Measurements from ENCODE around the gene HJV. TPM values are rescaled to one million over a fixed set of nuclear protein-coding genes. Genes with fewer than 3 reads are reported as not detected.
"Not testable (repeated sequence)": the region's sequence is repeated elsewhere in the genome, so short reads cannot be mapped to it uniquely, and the experiment has no call there.

HJV gene
- total RNA-seq, 2 experiments from 2014 or later = not detected

GRCh38 chr1:146032631-146033219 is 11.2 kb upstream of the HJV start:
- Mint-ChIP-seq H3K36me3 (peaks cover 4% of the 10 kb centered on the region), H3K4me3 (no peak overlapping the region), H3K27me3 (peaks cover 16% of the 10 kb centered on the region), H3K4me1 (peaks cover 26% of the 10 kb centered on the region), H3K9me3 (peaks cover 3% of the 10 kb centered on the region), H3K27ac (no peak overlapping the region)
- no peak for DNase-seq

DNA sequence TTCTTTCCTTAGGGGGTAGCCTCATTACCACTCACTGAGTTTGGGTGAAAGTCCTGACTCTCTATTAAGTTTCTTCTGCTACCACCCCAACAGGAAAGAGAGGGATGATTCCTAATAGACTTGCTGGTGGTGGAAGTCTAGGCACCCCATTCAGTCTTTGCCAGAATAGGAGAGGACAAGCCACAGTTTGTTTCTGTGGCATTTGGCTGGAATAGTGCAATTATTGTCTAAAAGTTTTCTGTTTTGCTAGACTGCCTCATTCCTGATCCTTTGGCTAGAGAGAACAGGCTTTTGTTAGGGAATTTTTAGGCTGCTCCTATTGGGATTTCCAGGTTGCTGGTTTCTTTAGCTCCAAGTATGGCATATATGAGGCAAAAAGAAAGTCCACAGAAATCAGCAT is 9.9 kb upstream of the HJV start:
- DNase-seq = no peak
- Mint-ChIP-seq H3K27ac (no peak overlapping the region), H3K4me3 (no peak overlapping the region), H3K27me3 (peaks cover 5% of the 10 kb centered on the region), H3K9me3 (peaks cover 2% of the 10 kb centered on the region), H3K36me3 (peaks cover 2% of the 10 kb centered on the region), H3K4me1 (peaks cover 13% of the 10 kb centered on the region)

DNA sequence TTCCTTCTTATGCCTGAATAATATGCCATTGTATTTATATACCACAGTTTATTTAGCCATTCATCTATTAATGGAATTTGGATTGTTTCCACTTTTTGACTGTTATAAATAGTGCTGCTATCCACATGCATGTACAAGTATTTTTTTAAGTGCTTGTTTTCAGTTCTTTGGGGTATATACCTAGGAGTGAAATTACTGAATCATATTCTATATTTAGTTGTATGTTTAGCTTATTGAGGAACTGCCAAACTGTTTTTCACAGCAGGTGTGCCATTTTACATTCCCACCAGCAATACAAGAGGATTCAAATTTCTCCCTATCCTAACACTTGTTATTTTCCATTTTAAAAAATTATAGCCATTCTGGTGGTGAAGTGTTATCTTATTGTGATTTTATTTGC is 7.6 kb upstream of the HJV start:
- H3K27ac Mint-ChIP-seq = no peak overlapping the region
- no peak for DNase-seq
- peaks cover 4% of the 10 kb centered on the region for H3K4me1 Mint-ChIP-seq
- no peaks in the 10 kb centered on the region for H3K36me3 Mint-ChIP-seq
- H3K4me3 Mint-ChIP-seq = no peak overlapping the region
- H3K27me3 Mint-ChIP-seq = peaks cover 14% of the 10 kb centered on the region
- H3K9me3 Mint-ChIP-seq = no peaks in the 10 kb centered on the region

DNA sequence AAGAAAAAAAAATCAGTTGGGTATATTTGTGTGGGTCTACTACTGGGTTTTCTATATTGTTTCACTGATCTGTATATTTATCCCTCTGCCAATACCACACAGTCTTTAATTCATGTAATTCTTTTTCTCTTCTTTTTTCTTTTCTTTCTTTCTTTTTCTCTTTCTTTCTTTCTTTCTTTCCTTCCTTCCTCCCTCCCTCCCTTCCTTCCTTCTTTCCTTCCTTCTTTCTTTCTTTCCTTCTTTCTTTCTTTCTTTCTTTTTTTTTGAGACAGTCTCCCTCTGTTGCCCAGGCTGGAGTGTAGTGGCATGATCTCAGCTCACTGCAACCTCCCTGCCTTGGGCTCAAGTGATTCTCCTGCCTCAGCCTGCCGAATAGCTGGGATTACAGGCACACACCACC is 5.1 kb upstream of the HJV start:
- H3K27me3 Mint-ChIP-seq = peaks cover 28% of the 10 kb centered on the region
- not testable (repeated sequence) for DNase-seq, H3K9me3 Mint-ChIP-seq, H3K36me3 Mint-ChIP-seq, H3K4me3 Mint-ChIP-seq, H3K4me1 Mint-ChIP-seq
- H3K27ac Mint-ChIP-seq = peak overlapping the region; percentile 20

DNA sequence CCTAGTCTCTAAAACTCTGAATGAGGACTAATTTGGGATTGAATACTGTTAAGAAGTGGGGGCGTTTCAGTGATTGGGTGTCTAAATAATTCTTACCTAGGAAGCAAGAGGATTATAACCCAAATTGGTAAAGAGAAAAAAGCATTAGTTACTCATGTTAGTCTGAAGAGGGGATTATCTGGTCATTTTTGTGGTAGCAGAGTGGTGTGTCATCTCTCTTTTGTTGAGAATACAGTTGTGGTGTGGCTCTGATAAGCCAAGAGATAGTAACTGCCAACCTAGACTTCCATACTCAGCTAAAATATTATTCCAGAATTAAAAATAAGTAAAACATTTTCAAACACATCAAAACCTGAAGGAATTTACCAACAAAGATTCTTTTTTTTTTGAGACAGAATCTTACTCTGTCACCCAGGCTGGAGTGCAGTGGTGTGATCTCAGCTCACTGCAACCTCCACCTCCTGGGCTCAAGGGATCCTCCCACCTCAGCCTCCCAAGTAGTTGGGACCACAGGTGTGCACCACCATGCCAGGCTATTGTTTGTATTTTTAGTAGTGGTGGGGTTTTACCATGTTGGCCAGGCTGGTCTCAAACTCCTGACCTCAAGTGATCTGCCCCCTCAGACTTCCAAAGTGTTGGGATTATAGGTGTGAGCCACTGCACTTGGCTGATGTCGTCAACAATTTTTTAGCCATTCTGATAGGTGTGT is 4.4 kb upstream of the HJV start:
- not testable (repeated sequence) for H3K4me1 Mint-ChIP-seq, H3K9me3 Mint-ChIP-seq, DNase-seq, H3K36me3 Mint-ChIP-seq, H3K4me3 Mint-ChIP-seq, H3K27ac Mint-ChIP-seq
- peaks cover 35% of the 10 kb centered on the region for H3K27me3 Mint-ChIP-seq

- Mint-ChIP-seq H3K36me3 (no peaks in the 10 kb centered on the region), H3K4me1 (peaks cover 6% of the 10 kb centered on the region), H3K27ac (no peak overlapping the region)
These were observed 1.0 kb upstream of the HJV start for GRCh38 chr1:146022403-146023127.

GRCh38 chr1:146021050-146021445 is 487 bp downstream of the HJV start:
- Mint-ChIP-seq H3K4me1 (peaks cover 6% of the 10 kb centered on the region), H3K36me3 (no peaks in the 10 kb centered on the region), H3K4me3 (no peak overlapping the region), H3K27ac (no peak overlapping the region), H3K27me3 (peaks cover 68% of the 10 kb centered on the region), H3K9me3 (no peaks in the 10 kb centered on the region)
- DNase-seq = no peak

More at GRCh38 chr1:146022403-146023127, 1.0 kb upstream of the HJV start:
- Mint-ChIP-seq H3K27me3 (peaks cover 67% of the 10 kb centered on the region), H3K9me3 (no peaks in the 10 kb centered on the region), H3K4me3 (no peak overlapping the region)
- DNase-seq = no peak

- H3K36me3 Mint-ChIP-seq = no peaks in the 10 kb centered on the region
- H3K27ac Mint-ChIP-seq = no peak overlapping the region
- H3K27me3 Mint-ChIP-seq = peaks cover 63% of the 10 kb centered on the region
- peaks cover 6% of the 10 kb centered on the region for H3K4me1 Mint-ChIP-seq
- peak overlapping the region; percentile 45 for H3K4me3 Mint-ChIP-seq
- no peaks in the 10 kb centered on the region for H3K9me3 Mint-ChIP-seq
- DNase-seq = no peak
These were observed 1.2 kb downstream of the HJV start for GRCh38 chr1:146020058-146021049.

GRCh38 chr1:146019231-146020057 is 2.1 kb downstream of the HJV start:
- H3K27ac Mint-ChIP-seq = no peak overlapping the region
- peaks cover 58% of the 10 kb centered on the region for H3K27me3 Mint-ChIP-seq
- peak overlapping the region; percentile 45 for H3K4me3 Mint-ChIP-seq
- H3K4me1 Mint-ChIP-seq = peaks cover 6% of the 10 kb centered on the region
- no peaks in the 10 kb centered on the region for H3K9me3 Mint-ChIP-seq
- DNase-seq = no peak
- H3K36me3 Mint-ChIP-seq = no peaks in the 10 kb centered on the region

DNA sequence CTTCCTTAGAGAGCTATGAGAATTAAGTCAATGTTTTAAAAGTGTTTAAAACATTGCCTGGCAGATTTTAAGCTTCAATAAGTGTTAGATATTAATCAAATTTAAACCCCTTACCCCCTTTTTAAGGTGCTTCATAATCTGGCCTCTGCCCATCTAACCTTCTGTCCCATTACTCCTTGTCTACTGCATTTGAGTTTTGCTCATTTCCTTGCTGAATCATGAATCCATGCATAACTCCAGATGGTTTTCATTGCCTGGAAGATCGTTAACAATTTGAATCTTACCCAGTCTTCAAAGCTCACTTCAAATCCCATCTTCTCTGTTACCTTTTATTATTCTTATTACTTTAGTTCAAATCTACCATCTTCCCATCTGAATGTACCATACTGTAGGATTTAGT is 4.6 kb downstream of the HJV start:
- no peak overlapping the region for H3K27ac Mint-ChIP-seq
- H3K9me3 Mint-ChIP-seq = no peaks in the 10 kb centered on the region
- H3K27me3 Mint-ChIP-seq = peaks cover 43% of the 10 kb centered on the region
- H3K4me3 Mint-ChIP-seq = no peak overlapping the region
- no peaks in the 10 kb centered on the region for H3K36me3 Mint-ChIP-seq
- DNase-seq = no peak
- H3K4me1 Mint-ChIP-seq = peaks cover 10% of the 10 kb centered on the region

DNA sequence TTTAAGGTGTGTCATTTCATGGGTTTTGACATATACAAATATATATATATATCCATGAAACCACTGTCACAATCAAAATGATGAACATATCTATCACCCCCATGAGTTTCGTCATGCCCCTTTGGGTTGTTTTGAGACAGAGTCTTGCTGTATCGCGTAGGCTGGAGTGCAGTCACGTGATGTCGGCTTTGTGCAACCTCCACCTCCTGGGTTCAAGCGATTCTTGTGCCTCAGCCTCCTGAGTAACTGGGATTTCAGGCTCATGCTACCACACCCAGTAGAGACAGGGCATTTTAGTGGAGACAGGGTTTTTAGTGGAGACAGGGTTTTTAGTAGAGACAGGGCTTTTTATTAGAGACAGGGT is 8.0 kb downstream of the HJV start:
- H3K27ac Mint-ChIP-seq = no peak overlapping the region
- no peaks in the 10 kb centered on the region for H3K36me3 Mint-ChIP-seq
- peaks cover 11% of the 10 kb centered on the region for H3K27me3 Mint-ChIP-seq
- no peak for DNase-seq
- H3K4me3 Mint-ChIP-seq = no peak overlapping the region
- H3K9me3 Mint-ChIP-seq = no peaks in the 10 kb centered on the region
- peaks cover 9% of the 10 kb centered on the region for H3K4me1 Mint-ChIP-seq

- peak; percentile 45 for DNase-seq
- Mint-ChIP-seq H3K4me3 (no peak overlapping the region), H3K27ac (peak overlapping the region; percentile 38), H3K9me3 (no peaks in the 10 kb centered on the region), H3K36me3 (no peaks in the 10 kb centered on the region), H3K4me1 (peaks cover 9% of the 10 kb centered on the region), H3K27me3 (peaks cover 5% of the 10 kb centered on the region)
These were observed 8.6 kb downstream of the HJV start for GRCh38 chr1:146012703-146013558.

- no peaks in the 10 kb centered on the region for H3K9me3 Mint-ChIP-seq
- H3K36me3 Mint-ChIP-seq = no peaks in the 10 kb centered on the region
- no peaks in the 10 kb centered on the region for H3K27me3 Mint-ChIP-seq
- no peak overlapping the region for H3K27ac Mint-ChIP-seq
- H3K4me3 Mint-ChIP-seq = no peak overlapping the region
- peaks cover 26% of the 10 kb centered on the region for H3K4me1 Mint-ChIP-seq
- no peak for DNase-seq
These were observed 11.3 kb downstream of the HJV start for GRCh38 chr1:146010126-146010738.

Measured in activated naive CD8-positive, alpha-beta T cell treated with anti-CD3 and anti-CD28 coated beads for 36 hours (primary cell).